SU-DHL-6 (cell line): Measurements from ENCODE around the gene NUDT3.

Source experiments
- EZH2phosphoT487 ChIP-seq: fragments of 200-600 bp; sonication (generic), shearing (Covaris generic); conservative IDR thresholded peaks from 2 replicates; pipeline ENCODE4 v1.6.1; 2018; ENCODE audit warnings: mild to moderate bottlenecking, antibody characterized with exemption, low read length, moderate library complexity, mixed read lengths
- TF ChIP-seq, protein P1 (sequence below): fragments of 200-600 bp; sonication (generic); IDR thresholded peaks from one replicate; pipeline ENCODE4 v1.5.1; 2017; ENCODE audit warnings: antibody characterized with exemption, mild to moderate bottlenecking, low read length, moderate library complexity; ENCODE audit not compliant: insufficient read depth, poor library complexity, severe bottlenecking

DNA sequence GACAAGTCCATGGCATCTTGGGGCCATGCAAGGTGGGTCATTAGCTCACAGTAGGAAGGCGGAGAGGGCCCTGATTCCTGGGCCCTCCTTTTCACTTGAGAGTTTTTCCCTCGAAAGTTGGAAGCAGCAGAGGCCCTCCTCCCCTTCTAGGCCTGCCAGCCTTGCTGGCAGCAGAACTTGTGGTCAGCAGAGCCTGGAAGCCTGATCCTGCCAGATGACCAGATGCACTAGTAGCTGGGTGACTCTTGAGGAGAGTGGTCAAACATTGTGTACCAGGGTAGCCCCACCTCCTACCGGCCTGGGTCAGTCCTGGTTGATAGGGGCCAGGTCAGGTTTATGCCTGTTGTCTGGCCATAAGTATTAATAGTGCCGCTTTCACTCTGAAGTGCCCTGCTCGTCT is 159.6 kb downstream of the NUDT3 start:
- TF ChIP-seq, protein P1, sequence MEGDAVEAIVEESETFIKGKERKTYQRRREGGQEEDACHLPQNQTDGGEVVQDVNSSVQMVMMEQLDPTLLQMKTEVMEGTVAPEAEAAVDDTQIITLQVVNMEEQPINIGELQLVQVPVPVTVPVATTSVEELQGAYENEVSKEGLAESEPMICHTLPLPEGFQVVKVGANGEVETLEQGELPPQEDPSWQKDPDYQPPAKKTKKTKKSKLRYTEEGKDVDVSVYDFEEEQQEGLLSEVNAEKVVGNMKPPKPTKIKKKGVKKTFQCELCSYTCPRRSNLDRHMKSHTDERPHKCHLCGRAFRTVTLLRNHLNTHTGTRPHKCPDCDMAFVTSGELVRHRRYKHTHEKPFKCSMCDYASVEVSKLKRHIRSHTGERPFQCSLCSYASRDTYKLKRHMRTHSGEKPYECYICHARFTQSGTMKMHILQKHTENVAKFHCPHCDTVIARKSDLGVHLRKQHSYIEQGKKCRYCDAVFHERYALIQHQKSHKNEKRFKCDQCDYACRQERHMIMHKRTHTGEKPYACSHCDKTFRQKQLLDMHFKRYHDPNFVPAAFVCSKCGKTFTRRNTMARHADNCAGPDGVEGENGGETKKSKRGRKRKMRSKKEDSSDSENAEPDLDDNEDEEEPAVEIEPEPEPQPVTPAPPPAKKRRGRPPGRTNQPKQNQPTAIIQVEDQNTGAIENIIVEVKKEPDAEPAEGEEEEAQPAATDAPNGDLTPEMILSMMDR: no peak
- no peak for TF ChIP-seq EZH2phosphoT487
